ENCODE measurements around the gene KCNIP4. TPM values are rescaled to one million over a fixed set of nuclear protein-coding genes. Genes with fewer than 3 reads are reported as not detected.

The KCNIP4 gene
- total and polyA plus RNA-seq, 2 donors (not counting 3 experiments of a cell fraction or from before 2014, with no cell fraction given), result not detected

DNA sequence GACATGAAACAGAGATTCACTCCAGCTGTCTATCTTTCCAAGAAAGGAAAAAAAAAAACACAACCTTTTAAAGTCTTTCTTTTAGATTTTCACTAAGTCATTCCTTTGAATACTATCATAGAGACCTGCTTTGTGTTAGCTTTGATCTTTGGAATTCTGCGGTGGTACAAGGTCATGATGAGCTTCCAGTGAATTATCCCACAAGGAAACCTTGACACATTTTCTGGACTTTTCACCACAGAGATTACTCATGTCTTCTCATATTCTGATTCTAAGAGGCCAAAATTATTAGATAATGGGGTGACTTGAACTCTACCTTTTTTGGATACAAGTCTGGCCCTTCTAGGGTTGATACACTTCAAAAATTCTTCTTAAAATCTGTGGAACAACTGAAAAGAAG lies 1046.7 kb downstream of the KCNIP4 start:
- FAIRE-seq, result no peak
- Histone ChIP-seq H3K9me1 (replicated peaks; ENCODE audit: control insufficient read depth, extremely low read depth, insufficient read depth, low read length) (no peaks in the 10 kb centered on the region), H3K36me3 (ENCODE audit: control insufficient read depth in 2 of 2, extremely low read depth in 1 of 2, insufficient read depth in 2 of 2, low read length in 2 of 2) (no peaks in the 10 kb centered on the region)

More for the DNA sequence above, 1046.7 kb downstream of the KCNIP4 start:
- H2AFZ ChIP-seq (ENCODE audit: low read depth, low read length), result no peak overlapping the region
- H3K79me2 ChIP-seq (ENCODE audit: control insufficient read depth, insufficient read depth, low read length), result no peaks in the 10 kb centered on the region
- dilution Hi-C loops (cut with MboI; ENCODE audit: extremely low pct_ligation_motif_present, low sequenced_read_pairs), result no loop called here
- DNase-seq (ENCODE audit: low read depth, low spot score), result no peak
- no peaks in the 10 kb centered on the region for H3K27me3 ChIP-seq (ENCODE audit: control insufficient read depth in 2 of 2, insufficient read depth in 2 of 2, low read length in 2 of 2)
- H3K4me1 ChIP-seq (ENCODE audit: control insufficient read depth, extremely low read depth, insufficient read depth, low read length), result no peaks in the 10 kb centered on the region
- no peaks in the 10 kb centered on the region for H4K20me1 ChIP-seq (replicated peaks; ENCODE audit: control insufficient read depth, extremely low read depth, insufficient read depth, low read length)
- no peak overlapping the region for H3K4me2 ChIP-seq (ENCODE audit: insufficient read depth, low read length)
- TF ChIP-seq FOS (IDR thresholded peaks at IDR 0.05; ENCODE audit: borderline replicate concordance, insufficient read depth, low read length) (no peak), MYC (IDR thresholded peaks at IDR 0.05; ENCODE audit: low read depth, low read length) (no peak), JUN (IDR thresholded peaks at IDR 0.05; ENCODE audit: borderline replicate concordance, insufficient read depth, insufficient read length, low read depth) (no peak), EZH2 (IDR thresholded peaks at IDR 0.05; ENCODE audit: borderline replicate concordance, low read depth, low read length, severe bottlenecking) (no peak), POLR2A (IDR thresholded peaks at IDR 0.05; ENCODE audit: low read depth, low read length) (no peak), GATA2 (IDR thresholded peaks at IDR 0.05; ENCODE audit: insufficient read depth, insufficient read length, low read depth, low read length) (no peak), POLR2AphosphoS5 (IDR thresholded peaks at IDR 0.05; ENCODE audit: insufficient read depth, low read depth, low read length) (no peak)
- TF ChIP-seq, protein P1, sequence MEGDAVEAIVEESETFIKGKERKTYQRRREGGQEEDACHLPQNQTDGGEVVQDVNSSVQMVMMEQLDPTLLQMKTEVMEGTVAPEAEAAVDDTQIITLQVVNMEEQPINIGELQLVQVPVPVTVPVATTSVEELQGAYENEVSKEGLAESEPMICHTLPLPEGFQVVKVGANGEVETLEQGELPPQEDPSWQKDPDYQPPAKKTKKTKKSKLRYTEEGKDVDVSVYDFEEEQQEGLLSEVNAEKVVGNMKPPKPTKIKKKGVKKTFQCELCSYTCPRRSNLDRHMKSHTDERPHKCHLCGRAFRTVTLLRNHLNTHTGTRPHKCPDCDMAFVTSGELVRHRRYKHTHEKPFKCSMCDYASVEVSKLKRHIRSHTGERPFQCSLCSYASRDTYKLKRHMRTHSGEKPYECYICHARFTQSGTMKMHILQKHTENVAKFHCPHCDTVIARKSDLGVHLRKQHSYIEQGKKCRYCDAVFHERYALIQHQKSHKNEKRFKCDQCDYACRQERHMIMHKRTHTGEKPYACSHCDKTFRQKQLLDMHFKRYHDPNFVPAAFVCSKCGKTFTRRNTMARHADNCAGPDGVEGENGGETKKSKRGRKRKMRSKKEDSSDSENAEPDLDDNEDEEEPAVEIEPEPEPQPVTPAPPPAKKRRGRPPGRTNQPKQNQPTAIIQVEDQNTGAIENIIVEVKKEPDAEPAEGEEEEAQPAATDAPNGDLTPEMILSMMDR (IDR thresholded peaks at IDR 0.05; ENCODE audit: extremely low read depth in 1 of 2, insufficient read depth in 1 of 2, low read depth in 1 of 2, low read length in 2 of 2), result no peak
- TF ChIP-seq, protein P2, sequence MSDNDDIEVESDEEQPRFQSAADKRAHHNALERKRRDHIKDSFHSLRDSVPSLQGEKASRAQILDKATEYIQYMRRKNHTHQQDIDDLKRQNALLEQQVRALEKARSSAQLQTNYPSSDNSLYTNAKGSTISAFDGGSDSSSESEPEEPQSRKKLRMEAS (IDR thresholded peaks at IDR 0.05; ENCODE audit: insufficient read depth, insufficient read length), result no peak
- H3K4me3 ChIP-seq (replicated peaks in 1 of 3; ENCODE audit: insufficient read depth in 1 of 3, low read depth in 1 of 3, low read length in 3 of 3), result no peak overlapping the region
- H3K27ac ChIP-seq (ENCODE audit: insufficient read depth, low read depth, low read length), result no peak overlapping the region
- intact Hi-C loops (cut with micrococcal nuclease), result no loop called here
- no peak overlapping the region for H3K9ac ChIP-seq (replicated peaks; ENCODE audit: extremely low read depth, insufficient read depth, low read length)
- no peaks in the 10 kb centered on the region for H3K9me3 ChIP-seq (replicated peaks; ENCODE audit: control insufficient read depth, insufficient read depth, low read length)
- BruUV-seq (replicated peaks), result no TSS peak
- CTCF ChIA-PET, result interaction anchor here (0.8 to 2.4 kb wide), 3 partner anchors 15 to 128 kb away, joined by 3 to 9 read pairs (median 4); no protein-coding TSS in a partner anchor
- POLR2A ChIA-PET, result no interaction called here

Data from endothelial cell of umbilical vein (primary cell).